CD4-positive, alpha-beta T cell treated with Interleukin-4 for 4 hours (primary cell): ENCODE data around the gene PAOX.

Experiments used
- DNase-seq: peaks from one replicate; pipeline ENCODE4 v3.0.0-alpha.2; 2020

PAOX gene

DNA sequence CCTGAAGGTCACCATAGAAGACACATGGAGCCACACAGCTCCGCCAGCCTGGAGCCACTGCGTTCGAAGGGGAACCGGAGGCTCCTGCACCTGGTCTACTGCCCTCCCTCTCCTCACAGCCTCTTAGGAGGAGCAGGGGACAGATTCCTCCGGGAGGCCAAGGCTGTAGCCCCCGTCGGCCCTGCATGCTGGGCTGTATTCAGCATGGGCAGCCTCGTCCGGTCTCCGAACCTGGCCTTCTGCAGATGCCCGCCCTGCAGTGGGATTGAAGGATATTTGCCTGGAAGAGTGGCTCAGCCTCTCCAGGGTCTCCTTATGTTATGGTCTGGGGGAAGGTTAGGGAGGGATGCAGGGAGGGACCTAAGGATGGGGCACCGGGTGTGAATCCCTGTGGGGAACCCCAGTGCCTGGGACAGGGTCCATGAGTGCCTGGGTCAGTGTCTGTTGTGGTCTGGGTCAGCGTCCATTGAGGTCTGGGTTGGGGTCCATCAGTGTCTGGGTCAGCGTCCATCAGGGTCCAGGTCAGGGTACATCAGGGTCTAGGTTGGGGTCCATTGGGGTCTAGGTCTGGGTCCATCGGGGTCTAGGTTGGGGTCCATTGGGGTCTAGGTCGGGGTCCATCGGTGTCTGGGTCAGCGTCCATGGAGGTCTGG lies 61.7 kb downstream of the PAOX start:
- no peak for DNase-seq
